ENCODE data around the gene STARD3.

The STARD3 gene

DNA sequence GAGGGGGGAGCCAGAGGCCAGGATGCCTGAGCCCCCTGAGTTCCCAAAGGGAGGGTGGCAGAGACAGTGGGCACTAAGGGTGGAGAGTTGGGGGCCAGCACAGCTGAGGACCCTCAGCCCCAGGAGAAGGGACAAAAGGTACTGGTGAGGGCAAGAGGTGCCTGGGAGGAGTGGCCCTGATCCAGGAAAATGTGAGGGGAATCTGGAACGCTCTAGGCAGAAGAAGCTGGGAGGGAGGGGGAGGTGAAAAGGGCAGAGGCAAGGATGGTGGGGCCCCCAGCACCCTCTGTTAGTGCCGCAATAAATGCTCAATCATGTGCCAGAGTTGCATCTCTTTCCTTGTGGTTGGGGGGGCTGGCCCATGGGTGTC, 29.3 kb downstream of the STARD3 start:
- Histone ChIP-seq H3K4me3 (ENCODE audit: low read length) (no peak overlapping the region), H3K4me1 (ENCODE audit: insufficient read depth, low read length) (peaks cover 19% of the 10 kb centered on the region), H3K36me3 (ENCODE audit: insufficient read depth, low read depth, low read length) (0 out of 2 replicates have a peak, but pooled peaks cover 2% of the 10 kb centered on the region), H3K9ac (ENCODE audit: low read depth, low read length) (no peak overlapping the region), H3K9me3 (ENCODE audit: insufficient read depth, low read depth, low read length) (no peaks in the 10 kb centered on the region), H3K27me3 (ENCODE audit: insufficient read depth, low read length) (peaks cover 56% of the 10 kb centered on the region), H3K27ac (ENCODE audit: low read length) (no peak overlapping the region)

DNA sequence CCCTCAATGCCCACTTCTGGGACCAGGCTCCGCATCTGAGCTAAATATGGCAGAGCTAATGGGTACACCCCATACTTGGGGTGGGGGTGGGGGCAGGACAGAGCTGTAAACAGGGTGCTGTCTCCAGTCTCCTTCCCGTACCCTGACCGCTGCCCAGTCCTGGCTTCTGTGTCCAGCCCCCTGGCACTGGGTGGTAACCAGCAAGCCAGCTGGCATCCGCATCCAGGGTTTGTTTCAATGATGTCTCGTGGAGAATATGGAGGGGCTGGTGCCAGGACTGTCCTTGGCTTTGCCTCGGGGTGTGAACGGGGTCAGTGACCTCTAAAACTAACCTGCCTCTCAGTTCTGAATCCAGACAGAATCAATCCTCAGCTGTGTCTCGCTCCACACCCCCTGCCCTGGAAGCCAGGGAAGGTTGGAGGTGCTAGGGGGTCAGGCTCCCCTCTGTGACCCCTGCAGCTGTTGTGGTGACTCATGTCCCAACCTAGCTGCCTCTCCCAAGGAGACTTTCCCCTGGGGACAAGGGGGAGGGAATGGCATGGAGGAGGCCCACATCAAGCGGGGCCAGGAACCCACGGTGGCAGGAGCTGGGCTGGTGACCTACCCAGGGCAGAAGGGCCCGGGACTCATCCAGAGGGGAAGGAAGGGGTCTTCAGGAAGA, 29.8 kb downstream of the STARD3 start:
- peak overlapping the region; percentile 56; the same call in 1 of the 2 replicates for H3K4me3 ChIP-seq (ENCODE audit: low read length)
- no peak overlapping the region for H3K27ac ChIP-seq (ENCODE audit: low read length)
- H3K9ac ChIP-seq (ENCODE audit: low read depth, low read length) = peak overlapping the region; percentile 15; the same call in 1 of the 2 replicates
- peaks cover 19% of the 10 kb centered on the region for H3K4me1 ChIP-seq (ENCODE audit: insufficient read depth, low read length)
- no peaks in the 10 kb centered on the region for H3K9me3 ChIP-seq (ENCODE audit: insufficient read depth, low read depth, low read length)
- no peaks in the 10 kb centered on the region for H3K36me3 ChIP-seq (ENCODE audit: insufficient read depth, low read depth, low read length)
- H3K27me3 ChIP-seq (ENCODE audit: insufficient read depth, low read length) = peaks cover 56% of the 10 kb centered on the region

DNA sequence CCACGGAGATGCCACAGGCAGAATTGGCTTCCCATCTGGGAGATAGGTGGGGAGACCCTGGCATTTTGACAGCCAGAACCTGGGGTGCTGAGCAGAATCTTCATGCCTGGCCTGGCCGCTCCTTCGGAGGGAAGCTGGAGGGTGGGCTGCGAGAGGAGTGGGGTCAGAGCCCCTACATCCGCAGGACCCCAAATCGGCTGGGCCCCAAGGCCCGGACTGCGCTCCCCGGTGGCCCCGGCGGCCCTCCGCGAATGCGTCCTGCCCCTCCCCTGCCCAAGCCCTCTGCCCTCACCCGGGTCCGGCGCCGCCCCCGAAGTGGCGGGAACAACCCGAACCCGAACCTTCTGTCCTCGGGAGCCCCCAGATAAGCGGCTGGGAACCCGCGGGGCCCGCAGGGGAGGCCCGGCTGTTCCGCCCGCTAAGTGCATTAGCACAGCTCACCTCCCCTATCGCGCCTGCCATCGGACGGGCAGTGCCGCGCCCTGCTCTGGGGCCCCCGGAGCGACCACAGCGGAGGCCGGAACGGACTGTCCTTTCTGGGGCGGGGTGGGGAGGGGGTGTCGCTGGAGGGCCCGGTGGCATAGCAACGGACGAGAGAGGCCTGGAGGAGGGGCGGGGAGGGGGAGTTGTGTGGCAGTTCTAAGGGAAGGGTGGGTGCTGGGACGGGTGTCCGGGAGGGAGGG, 30.5 kb downstream of the STARD3 start:
- H3K4me1 ChIP-seq (ENCODE audit: insufficient read depth, low read length) = peaks cover 19% of the 10 kb centered on the region

DNA sequence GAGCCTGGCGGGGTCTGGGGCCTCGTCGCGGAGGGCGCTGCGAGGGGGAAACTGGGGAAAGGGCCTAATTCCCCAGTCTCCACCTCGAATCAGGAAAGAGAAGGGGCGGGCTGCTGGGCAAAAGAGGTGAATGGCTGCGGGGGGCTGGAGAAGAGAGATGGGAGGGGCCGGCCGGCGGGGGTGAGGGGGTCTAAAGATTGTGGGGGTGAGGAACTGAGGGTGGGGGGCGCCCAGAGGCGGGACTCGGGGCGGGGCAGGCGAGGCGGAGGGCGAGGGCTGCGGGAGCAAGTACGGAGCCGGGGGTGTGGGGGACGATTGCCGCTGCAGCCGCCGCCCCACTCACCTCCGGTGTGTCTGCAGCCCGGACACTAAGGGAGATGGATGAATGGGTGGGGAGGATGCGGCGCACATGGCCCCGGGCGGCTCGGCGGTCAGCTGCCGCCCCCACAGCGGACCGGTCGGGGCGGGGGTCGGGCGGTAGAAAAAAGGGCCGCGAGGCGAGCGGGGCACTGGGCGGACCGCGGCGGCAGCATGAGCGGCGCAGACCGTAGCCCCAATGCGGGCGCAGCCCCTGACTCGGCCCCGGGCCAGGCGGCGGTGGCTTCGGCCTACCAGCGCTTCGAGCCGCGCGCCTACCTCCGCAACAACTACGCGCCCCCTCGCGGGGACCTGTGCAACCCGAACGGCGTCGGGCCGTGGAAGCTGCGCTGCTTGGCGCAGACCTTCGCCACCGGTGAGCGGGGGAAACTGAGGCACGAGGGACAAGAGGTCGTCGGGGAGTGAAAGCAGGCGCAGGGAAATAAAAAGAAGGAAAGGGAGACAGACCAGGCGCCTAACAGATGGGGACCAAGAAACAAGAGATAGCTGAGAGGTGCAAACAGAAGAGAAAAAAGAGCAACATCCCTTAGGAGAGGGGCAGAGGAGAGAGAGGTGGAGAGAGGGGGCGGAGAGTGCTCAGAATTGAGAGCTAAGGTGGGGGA, 31.3 kb downstream of the STARD3 start, which contains the start of gene PNMT:
TSS of gene PNMT (plus strand) at position 509 of the 980 bp plus-strand sequence. CDS start at position 532, 23 bp downstream.
- peak within 1 kb of the TSS; percentile 4; the same call in 1 of the 2 replicates for H3K9ac ChIP-seq (ENCODE audit: low read depth, low read length)
- H3K9me3 ChIP-seq (ENCODE audit: insufficient read depth, low read depth, low read length) = no peaks in the 10 kb centered on the region
- peaks cover 56% of the 10 kb centered on the region for H3K27me3 ChIP-seq (ENCODE audit: insufficient read depth, low read length)
- H3K4me3 ChIP-seq (ENCODE audit: low read length) = peak within 1 kb of the TSS; percentile 56
- peaks cover 19% of the 10 kb centered on the region for H3K4me1 ChIP-seq (ENCODE audit: insufficient read depth, low read length)
- no peaks in the 10 kb centered on the region for H3K36me3 ChIP-seq (ENCODE audit: insufficient read depth, low read depth, low read length)
- H3K27ac ChIP-seq (ENCODE audit: low read length) = no peak within 1 kb of the TSS

More for the DNA sequence above, 30.5 kb downstream of the STARD3 start:
- peak overlapping the region; percentile 15; the same call in 1 of the 2 replicates for H3K9ac ChIP-seq (ENCODE audit: low read depth, low read length)
- H3K36me3 ChIP-seq (ENCODE audit: insufficient read depth, low read depth, low read length) = no peaks in the 10 kb centered on the region
- no peak overlapping the region for H3K27ac ChIP-seq (ENCODE audit: low read length)
- H3K27me3 ChIP-seq (ENCODE audit: insufficient read depth, low read length) = peaks cover 56% of the 10 kb centered on the region
- H3K9me3 ChIP-seq (ENCODE audit: insufficient read depth, low read depth, low read length) = no peaks in the 10 kb centered on the region
- peak overlapping the region; percentile 56; the same call in 1 of the 2 replicates for H3K4me3 ChIP-seq (ENCODE audit: low read length)

DNA sequence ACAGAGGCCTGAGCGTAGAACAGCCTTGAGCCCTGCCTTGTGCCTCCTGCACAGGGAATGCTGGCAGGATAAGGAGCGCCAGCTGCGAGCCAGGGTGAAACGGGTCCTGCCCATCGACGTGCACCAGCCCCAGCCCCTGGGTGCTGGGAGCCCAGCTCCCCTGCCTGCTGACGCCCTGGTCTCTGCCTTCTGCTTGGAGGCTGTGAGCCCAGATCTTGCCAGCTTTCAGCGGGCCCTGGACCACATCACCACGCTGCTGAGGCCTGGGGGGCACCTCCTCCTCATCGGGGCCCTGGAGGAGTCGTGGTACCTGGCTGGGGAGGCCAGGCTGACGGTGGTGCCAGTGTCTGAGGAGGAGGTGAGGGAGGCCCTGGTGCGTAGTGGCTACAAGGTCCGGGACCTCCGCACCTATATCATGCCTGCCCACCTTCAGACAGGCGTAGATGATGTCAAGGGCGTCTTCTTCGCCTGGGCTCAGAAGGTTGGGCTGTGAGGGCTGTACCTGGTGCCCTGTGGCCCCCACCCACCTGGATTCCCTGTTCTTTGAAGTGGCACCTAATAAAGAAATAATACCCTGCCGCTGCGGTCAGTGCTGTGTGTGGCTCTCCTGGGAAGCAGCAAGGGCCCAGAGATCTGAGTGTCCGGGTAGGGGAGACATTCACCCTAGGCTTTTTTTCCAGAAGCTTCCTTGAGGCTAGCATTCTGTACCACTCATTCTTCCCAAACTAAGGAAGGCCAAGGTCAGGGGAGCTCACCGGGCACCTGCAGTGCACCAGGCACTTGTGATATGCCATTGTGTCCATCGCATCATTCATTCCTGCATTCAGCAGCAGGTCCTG, 33.2 kb downstream of the STARD3 start:
- Histone ChIP-seq H3K4me3 (ENCODE audit: low read length) (no peak overlapping the region), H3K27ac (ENCODE audit: low read length) (no peak overlapping the region), H3K9ac (ENCODE audit: low read depth, low read length) (no peak overlapping the region), H3K36me3 (ENCODE audit: insufficient read depth, low read depth, low read length) (no peaks in the 10 kb centered on the region), H3K27me3 (ENCODE audit: insufficient read depth, low read length) (peaks cover 56% of the 10 kb centered on the region), H3K4me1 (ENCODE audit: insufficient read depth, low read length) (peaks cover 13% of the 10 kb centered on the region; the same call in 1 of the 2 replicates), H3K9me3 (ENCODE audit: insufficient read depth, low read depth, low read length) (no peaks in the 10 kb centered on the region)

DNA sequence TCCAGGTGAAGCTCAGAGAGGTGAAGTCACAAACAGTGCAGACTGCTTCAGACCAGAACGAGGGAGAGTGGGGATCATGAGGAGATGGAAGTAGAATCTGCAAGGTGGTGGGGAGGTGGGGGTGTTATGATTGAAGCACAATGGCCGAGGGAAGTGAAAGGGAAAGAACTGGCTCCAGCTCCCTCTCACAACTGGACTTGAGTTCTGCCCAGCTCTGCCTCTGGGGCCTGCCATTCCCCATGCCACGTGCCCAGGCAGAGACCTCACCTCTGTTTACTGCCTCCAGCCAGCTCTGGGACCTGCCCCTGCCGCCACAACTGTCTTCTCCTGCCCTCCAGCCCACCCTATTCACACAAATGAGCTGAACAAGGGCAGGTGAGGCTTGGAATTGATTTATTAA, 33.8 kb downstream of the STARD3 start:
- no peak overlapping the region for H3K9ac ChIP-seq (ENCODE audit: low read depth, low read length)
- H3K4me1 ChIP-seq (ENCODE audit: insufficient read depth, low read length) = peaks cover 9% of the 10 kb centered on the region; the same call in 1 of the 2 replicates
- H3K36me3 ChIP-seq (ENCODE audit: insufficient read depth, low read depth, low read length) = no peaks in the 10 kb centered on the region
- no peaks in the 10 kb centered on the region for H3K9me3 ChIP-seq (ENCODE audit: insufficient read depth, low read depth, low read length)
- H3K27ac ChIP-seq (ENCODE audit: low read length) = no peak overlapping the region
- no peak overlapping the region for H3K4me3 ChIP-seq (ENCODE audit: low read length)
- peaks cover 53% of the 10 kb centered on the region for H3K27me3 ChIP-seq (ENCODE audit: insufficient read depth, low read length)

DNA sequence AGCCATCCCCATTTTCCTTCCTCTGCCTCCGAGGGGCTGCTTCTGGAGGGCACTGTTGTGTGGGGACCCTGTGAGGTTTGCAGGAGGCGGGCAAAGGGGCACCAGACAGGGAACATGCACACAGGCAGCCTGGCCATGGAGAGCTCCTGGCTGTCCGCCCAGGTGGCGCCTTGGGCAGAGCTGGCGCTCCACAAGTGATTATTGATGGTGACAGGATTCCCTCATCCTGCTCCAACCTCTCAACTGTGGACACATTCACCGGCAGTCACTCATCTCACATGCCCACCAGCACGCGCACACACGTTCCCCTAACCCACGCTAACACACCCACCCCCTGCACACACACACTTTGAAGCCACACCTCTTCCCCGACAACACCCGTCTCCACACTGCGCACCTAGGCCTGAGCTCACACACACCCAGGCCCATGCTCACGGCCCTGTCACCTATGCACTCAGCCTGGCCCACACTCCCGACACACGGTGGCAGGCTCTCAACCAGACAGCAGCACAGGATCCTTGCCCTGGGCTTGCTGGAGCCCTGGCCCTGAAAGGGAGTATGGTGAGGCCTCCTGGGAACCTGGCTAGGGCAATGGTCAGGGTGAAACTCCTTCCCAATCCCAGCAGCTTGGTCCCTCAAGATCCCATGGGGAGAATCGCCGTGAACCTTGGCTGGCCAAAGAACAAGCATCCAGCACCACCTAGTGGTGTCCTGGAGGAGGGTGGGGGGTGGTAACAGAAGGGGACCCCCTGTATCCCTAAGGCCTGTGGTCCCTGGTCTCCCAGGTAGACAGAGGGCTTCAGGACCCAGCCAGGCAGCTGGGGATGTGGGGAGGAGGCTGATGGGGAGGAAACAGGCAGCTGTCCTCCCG, 34.9 kb downstream of the STARD3 start:
- Histone ChIP-seq H3K4me3 (ENCODE audit: low read length) (no peak overlapping the region), H3K9ac (ENCODE audit: low read depth, low read length) (no peak overlapping the region), H3K27ac (ENCODE audit: low read length) (no peak overlapping the region)

DNA sequence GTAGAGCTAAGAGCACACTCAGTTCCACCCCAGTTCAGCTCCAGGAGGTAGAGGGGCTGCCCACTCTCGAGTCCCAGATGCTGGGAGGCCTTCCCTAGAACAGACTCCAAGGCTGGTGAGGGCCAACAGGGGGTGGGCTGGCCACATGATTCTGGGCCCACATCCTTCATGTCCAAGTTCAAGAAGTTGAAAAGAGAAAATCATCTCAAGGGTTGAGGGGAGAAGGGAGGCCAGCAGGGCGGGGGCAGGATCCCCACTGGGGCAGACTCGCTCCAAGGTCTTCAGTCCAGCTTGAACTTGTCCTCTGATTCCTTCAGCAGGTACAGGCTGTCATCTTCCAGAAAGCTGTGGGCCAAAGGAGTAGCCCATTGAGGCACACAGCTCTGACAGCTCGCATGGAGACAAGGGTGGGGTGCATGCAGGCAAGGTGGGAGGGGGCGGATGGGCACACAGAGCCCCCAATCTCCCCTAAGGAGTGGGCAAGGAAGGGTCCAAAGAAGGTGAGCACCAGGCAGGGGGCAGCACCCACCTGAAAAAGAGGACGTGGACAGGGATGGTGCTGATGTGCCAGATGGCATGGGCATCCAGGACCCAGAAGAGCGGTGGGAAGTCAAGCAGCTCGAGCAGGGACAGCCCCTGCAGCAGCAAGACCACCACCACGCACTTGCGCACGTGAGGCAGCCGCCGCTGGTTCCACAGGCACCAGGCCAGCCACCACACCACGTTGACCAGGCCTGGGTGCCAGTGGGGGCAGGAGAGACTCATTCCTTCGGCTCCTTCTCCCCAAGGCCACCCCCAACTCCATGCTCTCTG, 35.8 kb downstream of the STARD3 start:
- peaks cover 14% of the 10 kb centered on the region; the same call in 1 of the 2 replicates for H3K36me3 ChIP-seq (ENCODE audit: insufficient read depth, low read depth, low read length)

More for the DNA sequence above, 34.9 kb downstream of the STARD3 start:
- Histone ChIP-seq H3K27me3 (ENCODE audit: insufficient read depth, low read length) (peaks cover 41% of the 10 kb centered on the region), H3K9me3 (ENCODE audit: insufficient read depth, low read depth, low read length) (no peaks in the 10 kb centered on the region), H3K36me3 (ENCODE audit: insufficient read depth, low read depth, low read length) (peaks cover 9% of the 10 kb centered on the region; the same call in 1 of the 2 replicates), H3K4me1 (ENCODE audit: insufficient read depth, low read length) (peaks cover 5% of the 10 kb centered on the region; the same call in 1 of the 2 replicates)

DNA sequence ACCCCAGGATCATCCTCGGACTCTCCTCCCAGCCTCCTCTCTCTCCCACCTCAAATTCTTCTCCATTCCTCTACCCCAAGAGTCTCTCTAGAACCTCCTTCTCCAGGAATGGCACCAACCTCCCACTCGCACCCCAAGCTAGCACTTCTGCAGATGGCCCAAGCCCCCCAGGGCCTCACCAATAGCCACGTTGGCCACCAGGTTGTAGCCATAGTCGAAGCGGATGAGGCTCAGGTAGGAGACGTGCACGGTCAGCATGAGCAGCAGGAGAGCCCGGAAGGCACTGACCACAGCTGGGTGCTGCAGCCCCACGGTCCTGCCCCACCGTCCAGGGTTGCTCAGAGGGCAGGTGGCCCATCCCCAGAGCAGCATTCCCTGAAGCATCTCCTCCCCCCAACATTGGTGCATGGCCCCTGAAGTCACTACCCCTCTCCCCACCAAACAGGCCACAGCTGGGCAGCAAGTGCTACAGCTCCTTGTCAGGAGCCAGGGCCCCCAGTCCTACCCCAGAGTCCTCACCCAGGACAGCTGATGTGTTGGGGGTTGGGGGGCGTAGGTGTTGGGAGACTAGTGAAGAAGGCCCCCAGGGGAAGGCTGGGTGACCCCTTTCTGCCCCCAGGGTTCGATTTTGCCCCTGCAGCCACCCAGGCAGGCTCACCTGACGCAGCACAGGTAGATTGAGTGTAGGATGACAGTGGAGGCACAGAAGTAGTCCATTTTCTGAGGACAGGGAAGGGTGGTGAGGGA, 36.6 kb downstream of the STARD3 start:
- Histone ChIP-seq H3K9ac (ENCODE audit: low read depth, low read length) (no peak overlapping the region), H3K4me3 (ENCODE audit: low read length) (no peak overlapping the region), H3K27ac (ENCODE audit: low read length) (no peak overlapping the region), H3K27me3 (ENCODE audit: insufficient read depth, low read length) (peaks cover 25% of the 10 kb centered on the region), H3K4me1 (ENCODE audit: insufficient read depth, low read length) (peaks cover 5% of the 10 kb centered on the region; the same call in 1 of the 2 replicates), H3K9me3 (ENCODE audit: insufficient read depth, low read depth, low read length) (no peaks in the 10 kb centered on the region), H3K36me3 (ENCODE audit: insufficient read depth, low read depth, low read length) (peaks cover 16% of the 10 kb centered on the region; the same call in 1 of the 2 replicates)

More for the DNA sequence above, 35.8 kb downstream of the STARD3 start:
- Histone ChIP-seq H3K4me3 (ENCODE audit: low read length) (no peak overlapping the region), H3K27me3 (ENCODE audit: insufficient read depth, low read length) (peaks cover 33% of the 10 kb centered on the region), H3K9me3 (ENCODE audit: insufficient read depth, low read depth, low read length) (no peaks in the 10 kb centered on the region), H3K9ac (ENCODE audit: low read depth, low read length) (no peak overlapping the region), H3K27ac (ENCODE audit: low read length) (no peak overlapping the region), H3K4me1 (ENCODE audit: insufficient read depth, low read length) (peaks cover 5% of the 10 kb centered on the region; the same call in 1 of the 2 replicates)
